ENCODE data around the gene ZBTB5.
"Not testable (repeated sequence)": the region's sequence is repeated elsewhere in the genome, so short reads cannot be mapped to it uniquely, and the experiment has no call there.

The ZBTB5 gene

GRCh38 chr9:37397948-37398347 lies 67.3 kb downstream of the ZBTB5 start:
- CTCF ChIA-PET: interaction anchor here (1.0 kb wide), 1 partner anchor 29 kb away, joined by 3 read pairs; no protein-coding TSS in a partner anchor
- H3K27ac ChIP-seq (ENCODE audit: insufficient read depth in 1 of 2, low read depth in 1 of 2, low read length in 2 of 2, poor library complexity in 1 of 2, severe bottlenecking in 2 of 2); DNase-seq; H3K9me3 ChIP-seq (ENCODE audit: control extremely low read depth in 1 of 5, control insufficient read depth in 4 of 5, insufficient read depth in 2 of 5, low read depth in 1 of 5, low read length in 4 of 5); H3K36me3 ChIP-seq (ENCODE audit: control insufficient read depth in 4 of 4, insufficient read depth in 4 of 4, low read length in 3 of 4); H3K4me3 ChIP-seq (ENCODE audit: control insufficient read depth in 1 of 7, extremely low read depth in 1 of 7, insufficient read depth in 4 of 7, low read depth in 2 of 7, low read length in 6 of 7); H3K27me3 ChIP-seq (replicated peaks in 2 of 5; ENCODE audit: control insufficient read depth in 4 of 5, insufficient read depth in 5 of 5, low read length in 4 of 5); POLR2A ChIA-PET; H3K4me1 ChIP-seq (ENCODE audit: control extremely low read depth in 1 of 4, control insufficient read depth in 4 of 4, insufficient read depth in 4 of 4, low read length in 3 of 4): not testable (repeated sequence)
- WGBS (ENCODE audit: insufficient coverage): no CpG with 5 or more reads among the region's 3 CpGs

GRCh38 chr9:37395663-37396062 lies 69.6 kb downstream of the ZBTB5 start:
- POLR2A ChIA-PET: no interaction called here
- no peak for DNase-seq
- no peak overlapping the region for H3K4me3 ChIP-seq (ENCODE audit: control insufficient read depth in 1 of 7, extremely low read depth in 1 of 7, insufficient read depth in 4 of 7, low read depth in 2 of 7, low read length in 6 of 7)
- CTCF ChIA-PET: interaction anchor here (1.3 kb wide), 1 partner anchor 19 kb away, joined by 3 read pairs; no protein-coding TSS in a partner anchor
- H3K9me3 ChIP-seq (ENCODE audit: control extremely low read depth in 1 of 5, control insufficient read depth in 4 of 5, insufficient read depth in 2 of 5, low read depth in 1 of 5, low read length in 4 of 5): no peaks in the 10 kb centered on the region
- H3K27ac ChIP-seq (ENCODE audit: insufficient read depth in 1 of 2, low read depth in 1 of 2, low read length in 2 of 2, poor library complexity in 1 of 2, severe bottlenecking in 2 of 2): no peak overlapping the region
- H3K36me3 ChIP-seq (ENCODE audit: control insufficient read depth in 4 of 4, insufficient read depth in 4 of 4, low read length in 3 of 4): no peaks in the 10 kb centered on the region
- H3K27me3 ChIP-seq (replicated peaks in 2 of 5; ENCODE audit: control insufficient read depth in 4 of 5, insufficient read depth in 5 of 5, low read length in 4 of 5): no peaks in the 10 kb centered on the region
- WGBS (ENCODE audit: insufficient coverage): 93% methylated on average over 4 of the region's 8 CpGs
- no peaks in the 10 kb centered on the region for H3K4me1 ChIP-seq (ENCODE audit: control extremely low read depth in 1 of 4, control insufficient read depth in 4 of 4, insufficient read depth in 4 of 4, low read length in 3 of 4)

- DNase-seq: no peak
- Histone ChIP-seq H3K4me1 (ENCODE audit: control extremely low read depth in 1 of 4, control insufficient read depth in 4 of 4, insufficient read depth in 4 of 4, low read length in 3 of 4) (no peaks in the 10 kb centered on the region), H3K27me3 (replicated peaks in 2 of 5; ENCODE audit: control insufficient read depth in 4 of 5, insufficient read depth in 5 of 5, low read length in 4 of 5) (no peaks in the 10 kb centered on the region), H3K4me3 (ENCODE audit: control insufficient read depth in 1 of 7, extremely low read depth in 1 of 7, insufficient read depth in 4 of 7, low read depth in 2 of 7, low read length in 6 of 7) (no peak overlapping the region), H3K36me3 (ENCODE audit: control insufficient read depth in 4 of 4, insufficient read depth in 4 of 4, low read length in 3 of 4) (no peaks in the 10 kb centered on the region), H3K27ac (ENCODE audit: insufficient read depth in 1 of 2, low read depth in 1 of 2, low read length in 2 of 2, poor library complexity in 1 of 2, severe bottlenecking in 2 of 2) (no peak overlapping the region), H3K9me3 (ENCODE audit: control extremely low read depth in 1 of 5, control insufficient read depth in 4 of 5, insufficient read depth in 2 of 5, low read depth in 1 of 5, low read length in 4 of 5) (no peaks in the 10 kb centered on the region)
- POLR2A ChIA-PET: no interaction called here
- CTCF ChIA-PET: interaction anchor here (0.8 to 1.6 kb wide), 4 partner anchors 10 to 27 kb away, joined by 3 to 4 read pairs (median 3); no protein-coding TSS in a partner anchor
- 90% methylated on average over 7 of the region's 12 CpGs for WGBS (ENCODE audit: insufficient coverage)
These were observed 70.0 kb downstream of the ZBTB5 start for GRCh38 chr9:37395229-37395628.

GRCh38 chr9:37392272-37392671 lies 73.0 kb downstream of the ZBTB5 start:
- ChIA-PET CTCF (no interaction called here), POLR2A (no interaction called here)

GRCh38 chr9:37390759-37391158 lies 74.5 kb downstream of the ZBTB5 start:
- Histone ChIP-seq H3K4me1 (ENCODE audit: control extremely low read depth in 1 of 4, control insufficient read depth in 4 of 4, insufficient read depth in 4 of 4, low read length in 3 of 4) (no peaks in the 10 kb centered on the region), H3K4me3 (ENCODE audit: control insufficient read depth in 1 of 7, extremely low read depth in 1 of 7, insufficient read depth in 4 of 7, low read depth in 2 of 7, low read length in 6 of 7) (no peak overlapping the region), H3K27ac (ENCODE audit: insufficient read depth in 1 of 2, low read depth in 1 of 2, low read length in 2 of 2, poor library complexity in 1 of 2, severe bottlenecking in 2 of 2) (no peak overlapping the region), H3K27me3 (replicated peaks in 2 of 5; ENCODE audit: control insufficient read depth in 4 of 5, insufficient read depth in 5 of 5, low read length in 4 of 5) (no peaks in the 10 kb centered on the region), H3K9me3 (ENCODE audit: control extremely low read depth in 1 of 5, control insufficient read depth in 4 of 5, insufficient read depth in 2 of 5, low read depth in 1 of 5, low read length in 4 of 5) (no peaks in the 10 kb centered on the region), H3K36me3 (ENCODE audit: control insufficient read depth in 4 of 4, insufficient read depth in 4 of 4, low read length in 3 of 4) (no peaks in the 10 kb centered on the region)
- DNase-seq: peak in 2 of 3 donors; percentile 27 to 34
- ChIA-PET CTCF (no interaction called here), POLR2A (no interaction called here)
- WGBS (ENCODE audit: insufficient coverage): 47% methylated on average over 5 of the region's 7 CpGs

More at GRCh38 chr9:37392272-37392671, 73.0 kb downstream of the ZBTB5 start:
- Histone ChIP-seq H3K36me3 (ENCODE audit: control insufficient read depth in 4 of 4, insufficient read depth in 4 of 4, low read length in 3 of 4) (no peaks in the 10 kb centered on the region), H3K27me3 (replicated peaks in 2 of 5; ENCODE audit: control insufficient read depth in 4 of 5, insufficient read depth in 5 of 5, low read length in 4 of 5) (no peaks in the 10 kb centered on the region), H3K27ac (ENCODE audit: insufficient read depth in 1 of 2, low read depth in 1 of 2, low read length in 2 of 2, poor library complexity in 1 of 2, severe bottlenecking in 2 of 2) (no peak overlapping the region), H3K4me3 (ENCODE audit: control insufficient read depth in 1 of 7, extremely low read depth in 1 of 7, insufficient read depth in 4 of 7, low read depth in 2 of 7, low read length in 6 of 7) (no peak overlapping the region), H3K9me3 (ENCODE audit: control extremely low read depth in 1 of 5, control insufficient read depth in 4 of 5, insufficient read depth in 2 of 5, low read depth in 1 of 5, low read length in 4 of 5) (no peaks in the 10 kb centered on the region), H3K4me1 (ENCODE audit: control extremely low read depth in 1 of 4, control insufficient read depth in 4 of 4, insufficient read depth in 4 of 4, low read length in 3 of 4) (no peaks in the 10 kb centered on the region)
- WGBS (ENCODE audit: insufficient coverage): 100% methylated on average over 1 of the region's 8 CpGs
- no peak for DNase-seq
